ENCODE measurements around the gene ARFGAP2. TPM values are rescaled to one million over a fixed set of nuclear protein-coding genes. Genes with fewer than 3 reads are reported as not detected.
A peak's percentile ranks its signal among the peaks of the same experiment; 100 is the strongest.

Gene ARFGAP2
- total and polyA plus RNA-seq, 2 of the 8 experiments (the other 6 are each of a cell fraction or from before 2014, with no cell fraction given): 50.2 to 64.0 TPM

DNA sequence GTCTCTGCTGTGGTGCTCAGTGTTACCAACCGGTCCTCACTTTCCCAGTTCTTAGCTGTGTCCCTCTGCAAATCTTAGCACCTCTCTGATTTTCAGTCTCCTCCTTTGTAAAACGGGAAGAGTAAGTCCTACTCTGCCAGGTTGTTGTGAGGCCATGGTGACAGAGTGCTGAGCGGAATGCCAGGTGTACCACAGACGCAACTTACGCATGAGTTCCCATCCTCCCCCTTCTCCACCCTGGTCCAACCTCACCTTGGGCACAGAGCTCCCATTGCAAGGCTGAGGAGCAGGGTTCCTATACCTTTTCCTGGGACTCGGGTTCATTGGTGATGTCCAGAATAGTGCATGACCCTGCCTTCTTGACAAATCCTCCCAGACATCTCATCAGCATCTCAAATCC is 30.8 kb upstream of the ARFGAP2 start:
- Histone ChIP-seq H3K4ac (replicated peaks; ENCODE audit: insufficient read length, low read depth, low read length) (no peak overlapping the region), H3K23ac (ENCODE audit: insufficient read length) (no peak overlapping the region), H3K18ac (ENCODE audit: extremely low read depth, low read length) (no peak overlapping the region), H3K9me3 (ENCODE audit: insufficient read depth in 2 of 2, low read depth in 1 of 2, low read length in 1 of 2) (no peaks in the 10 kb centered on the region), H2BK12ac (ENCODE audit: low read depth, low read length) (no peak overlapping the region), H4K8ac (ENCODE audit: extremely low read depth, insufficient read depth, low read length) (no peak overlapping the region), H3K56ac (replicated peaks; ENCODE audit: insufficient read length, low read depth, low read length) (no peak overlapping the region), H3K4me2 (ENCODE audit: insufficient read depth in 1 of 2, low read depth in 2 of 2, low read length in 2 of 2) (no peak overlapping the region), H2BK15ac (ENCODE audit: low read length) (0 out of 2 replicates have a peak overlapping the region, but pooled peaks have one; percentile 12), H2BK20ac (ENCODE audit: low read length) (peak overlapping the region; percentile 27; the same call in 1 of the 2 replicates), H3K79me2 (ENCODE audit: control insufficient read depth in 1 of 2, insufficient read depth in 2 of 2, low read length in 2 of 2) (no peaks in the 10 kb centered on the region), H3K23me2 (ENCODE audit: low read depth, low read length) (no peaks in the 10 kb centered on the region), H2BK5ac (ENCODE audit: low read depth, low read length) (no peak overlapping the region), H3K14ac (ENCODE audit: insufficient read length) (no peak overlapping the region), H3K79me1 (ENCODE audit: low read depth, low read length) (no peaks in the 10 kb centered on the region), H3K9ac (replicated peaks in 1 of 4; ENCODE audit: extremely low read depth in 1 of 4, low read depth in 3 of 4, low read length in 3 of 4) (no peak overlapping the region), H4K91ac (replicated peaks; ENCODE audit: insufficient read length, low read length) (no peak overlapping the region), H2BK120ac (replicated peaks; ENCODE audit: low read depth, low read length) (no peak overlapping the region), H2AK5ac (ENCODE audit: low read depth, low read length) (no peak overlapping the region), H4K20me1 (replicated peaks in 1 of 2; ENCODE audit: control insufficient read depth in 1 of 2, insufficient read depth in 2 of 2, low read length in 2 of 2) (no peaks in the 10 kb centered on the region), H2AFZ (ENCODE audit: low read length) (peak overlapping the region; percentile 6; the same call in 1 of the 2 replicates), H3K27me3 (replicated peaks in 1 of 4; ENCODE audit: control insufficient read depth in 3 of 4, extremely low read depth in 1 of 4, insufficient read depth in 3 of 4, low read length in 3 of 4) (no peaks in the 10 kb centered on the region), H3K4me3 (ENCODE audit: extremely low read depth in 1 of 4, insufficient read depth in 2 of 4, low read depth in 3 of 4, low read length in 4 of 4) (no peak overlapping the region), H3K4me1 (replicated peaks in 1 of 4; ENCODE audit: control insufficient read depth in 3 of 4, insufficient read depth in 4 of 4, low read length in 3 of 4) (peaks cover 2 to 7% (median 5%) of the 10 kb centered on the region in 4 experiments; a peak in 6 of 7 replicates), H3K36me3 (ENCODE audit: control insufficient read depth in 2 of 4, insufficient read depth in 4 of 4, low read length in 3 of 4) (no peaks in the 10 kb centered on the region), H3K27ac (ENCODE audit: low read depth, low read length) (no peak overlapping the region), H4K5ac (ENCODE audit: insufficient read length, low read depth, low read length) (no peak overlapping the region)
- DNase-seq (ENCODE audit: low read depth in 1 of 2, low spot score in 2 of 2): no peak
- TF ChIP-seq HDAC2 (IDR thresholded peaks at IDR 0.05; ENCODE audit: borderline replicate concordance in 1 of 2, low read depth in 2 of 2, low read length in 2 of 2) (no peak), CBX5 (IDR thresholded peaks at IDR 0.05; ENCODE audit: low read depth, low read length) (no peak), SAP30 (IDR thresholded peaks at IDR 0.05; ENCODE audit: insufficient read depth, insufficient replicate concordance, low read length) (no peak), EGR1 (IDR thresholded peaks at IDR 0.05; ENCODE audit: borderline replicate concordance, low read depth, low read length) (no peak), BRCA1 (IDR thresholded peaks at IDR 0.05; ENCODE audit: low read depth, low read length) (no peak), TBP (IDR thresholded peaks at IDR 0.05; ENCODE audit: low read depth, low read length) (no peak)
- FAIRE-seq: no peak
- 90% methylated on average over 6 of the region's 6 CpGs; no CpG with 5 or more reads in 1 of the 2 experiments for WGBS, 2 experiments (ENCODE audit: extremely low coverage in 1 of 2, insufficient coverage in 1 of 2, insufficient read length in 1 of 2, insufficient replicate concordance in 2 of 2, low coverage in 1 of 2, low lambda C conversion rate in 2 of 2, missing lambda C conversion rate in 1 of 2)
- POLR2A ChIA-PET (ENCODE audit: partially characterized antibody): interaction anchor here (0.8 to 4.1 kb wide), 4 partner anchors 9 to 211 kb away, joined by 3 to 23 read pairs (median 3); partner anchors contain the start of gene PACSIN3
- CTCF ChIA-PET (ENCODE audit: partially characterized antibody): interaction anchor here (0.6 to 21.5 kb wide), 5 partner anchors 19 to 63 kb away, joined by 3 to 247 read pairs (median 3); partner anchors contain the start of genes ARFGAP2 and PACSIN3
